ENCODE data around the gene CDK8.
A peak's percentile ranks its signal among the peaks of the same experiment; 100 is the strongest.

CDK8 gene

GRCh38 chr13:26320766-26321165 lies 66.8 kb downstream of the CDK8 start:
- Histone ChIP-seq H3K36me3 (no peaks in the 10 kb centered on the region), H3K27me3 (no peaks in the 10 kb centered on the region), H3K4me2 (no peak overlapping the region), H3K4me1 (peaks cover 0 to 6% (median 4%) of the 10 kb centered on the region in 10 experiments; a peak in 9 of 20 replicates), H3K4me3 (no peak overlapping the region), H3K9ac (no peak overlapping the region), H3K27ac (no peak overlapping the region), H3K9me3 (replicated peaks in 1 of 11) (peaks cover 0 to 9% (median 7%) of the 10 kb centered on the region in 11 experiments; a peak in 8 of 22 replicates), H4K20me1 (peaks cover 0 to 71% (median 22%) of the 10 kb centered on the region in 11 experiments; a peak in 10 of 22 replicates)
- no peak for TF ChIP-seq Cebpa-rat (IDR thresholded peaks at IDR 0.05)

GRCh38 chr13:26323127-26323526 lies 69.2 kb downstream of the CDK8 start:
- H3K4me1 ChIP-seq = peaks cover 0 to 12% (median 8%) of the 10 kb centered on the region in 10 experiments; a peak in 9 of 20 replicates
- H3K27ac ChIP-seq = no peak overlapping the region
- no peaks in the 10 kb centered on the region for H3K27me3 ChIP-seq
- H3K4me3 ChIP-seq = no peak overlapping the region
- TF ChIP-seq Cebpa-rat (IDR thresholded peaks at IDR 0.05) = no peak
- no peak overlapping the region for H3K9ac ChIP-seq
- peaks cover 0 to 66% (median 25%) of the 10 kb centered on the region in 11 experiments; a peak in 9 of 22 replicates for H4K20me1 ChIP-seq
- no peak overlapping the region for H3K4me2 ChIP-seq
- peaks cover 0 to 8% (median 2%) of the 10 kb centered on the region in 11 experiments; a peak in 10 of 22 replicates for H3K9me3 ChIP-seq (replicated peaks in 1 of 11)
- no peaks in the 10 kb centered on the region for H3K36me3 ChIP-seq

- TF ChIP-seq Cebpa-rat (IDR thresholded peaks at IDR 0.05) = no peak
- H3K9me3 ChIP-seq (replicated peaks in 1 of 11) = peaks cover 5 to 15% (median 8%) of the 10 kb centered on the region in 11 experiments; a peak in 17 of 22 replicates
- peaks cover 0 to 12% (median 8%) of the 10 kb centered on the region in 10 experiments; a peak in 9 of 20 replicates for H3K4me1 ChIP-seq
- no peak overlapping the region for H3K27ac ChIP-seq
- no peak overlapping the region for H3K9ac ChIP-seq
- H3K27me3 ChIP-seq = no peaks in the 10 kb centered on the region
- H3K4me3 ChIP-seq = no peak overlapping the region
- peaks cover 0 to 64% (median 25%) of the 10 kb centered on the region in 11 experiments; a peak in 9 of 22 replicates for H4K20me1 ChIP-seq
- no peak overlapping the region for H3K4me2 ChIP-seq
- 0 out of 22 replicates have a peak, but pooled peaks cover 0 to 3% (median 0%) of the 10 kb centered on the region in 11 experiments for H3K36me3 ChIP-seq
These were observed 69.8 kb downstream of the CDK8 start for GRCh38 chr13:26323764-26324163.

- Histone ChIP-seq H3K36me3 (0 out of 22 replicates have a peak, but pooled peaks cover 0 to 3% (median 0%) of the 10 kb centered on the region in 11 experiments), H3K27ac (no peak overlapping the region), H3K4me3 (no peak overlapping the region), H3K9ac (no peak overlapping the region), H3K4me1 (peaks cover 0 to 12% (median 8%) of the 10 kb centered on the region in 10 experiments; a peak in 9 of 20 replicates), H3K4me2 (no peak overlapping the region), H3K27me3 (no peaks in the 10 kb centered on the region), H3K9me3 (replicated peaks in 1 of 11) (peaks cover 7 to 20% (median 12%) of the 10 kb centered on the region in 11 experiments; a peak in 18 of 22 replicates), H4K20me1 (peaks cover 0 to 59% (median 25%) of the 10 kb centered on the region in 11 experiments; a peak in 9 of 22 replicates)
- no peak for TF ChIP-seq Cebpa-rat (IDR thresholded peaks at IDR 0.05)
These were observed 70.4 kb downstream of the CDK8 start for GRCh38 chr13:26324294-26324693.

- H3K27ac ChIP-seq = no peak overlapping the region
- no peak overlapping the region for H3K4me2 ChIP-seq
- H3K27me3 ChIP-seq = no peaks in the 10 kb centered on the region
- TF ChIP-seq Cebpa-rat (IDR thresholded peaks at IDR 0.05) = no peak
- H4K20me1 ChIP-seq = peaks cover 0 to 57% (median 25%) of the 10 kb centered on the region in 11 experiments; a peak in 9 of 22 replicates
- H3K4me3 ChIP-seq = no peak overlapping the region
- no peak overlapping the region for H3K9ac ChIP-seq
- 0 out of 22 replicates have a peak, but pooled peaks cover 0 to 3% (median under 1%) of the 10 kb centered on the region in 11 experiments for H3K36me3 ChIP-seq
- H3K9me3 ChIP-seq (replicated peaks in 1 of 11) = peaks cover 7 to 26% (median 18%) of the 10 kb centered on the region in 11 experiments; a peak in 20 of 22 replicates
- peaks cover 0 to 17% (median 10%) of the 10 kb centered on the region in 10 experiments; a peak in 12 of 20 replicates for H3K4me1 ChIP-seq
These were observed 70.9 kb downstream of the CDK8 start for GRCh38 chr13:26324867-26325266.

- no peak overlapping the region for H3K27ac ChIP-seq
- peaks cover 0 to 20% (median 12%) of the 10 kb centered on the region in 10 experiments; a peak in 12 of 20 replicates for H3K4me1 ChIP-seq
- H3K9ac ChIP-seq = no peak overlapping the region
- no peaks in the 10 kb centered on the region for H3K27me3 ChIP-seq
- peaks cover 8 to 32% (median 27%) of the 10 kb centered on the region in 11 experiments; a peak in 21 of 22 replicates for H3K9me3 ChIP-seq (replicated peaks in 1 of 11)
- no peak overlapping the region for H3K4me3 ChIP-seq
- H4K20me1 ChIP-seq = peaks cover 0 to 52% (median 25%) of the 10 kb centered on the region in 11 experiments; a peak in 8 of 22 replicates
- TF ChIP-seq Cebpa-rat (IDR thresholded peaks at IDR 0.05) = no peak
- H3K4me2 ChIP-seq = peak overlapping the region in 2 of 11 experiments; percentile 1 to 3; a peak in 1 of 22 replicates
- H3K36me3 ChIP-seq = peaks cover 0 to 11% (median 4%) of the 10 kb centered on the region in 11 experiments; a peak in 6 of 22 replicates
These were observed 71.9 kb downstream of the CDK8 start for GRCh38 chr13:26325876-26326275.

- Histone ChIP-seq H4K20me1 (peaks cover 0 to 52% (median 25%) of the 10 kb centered on the region in 11 experiments; a peak in 8 of 22 replicates), H3K4me3 (no peak overlapping the region), H3K9ac (no peak overlapping the region), H3K4me2 (no peak overlapping the region), H3K27ac (no peak overlapping the region), H3K4me1 (peaks cover 0 to 20% (median 12%) of the 10 kb centered on the region in 10 experiments; a peak in 12 of 20 replicates), H3K9me3 (replicated peaks in 1 of 11) (peaks cover 8 to 35% (median 30%) of the 10 kb centered on the region in 11 experiments; a peak in 21 of 22 replicates), H3K36me3 (peaks cover 0 to 11% (median 4%) of the 10 kb centered on the region in 11 experiments; a peak in 6 of 22 replicates), H3K27me3 (no peaks in the 10 kb centered on the region)
- TF ChIP-seq Cebpa-rat (IDR thresholded peaks at IDR 0.05) = no peak
These were observed 72.6 kb downstream of the CDK8 start for GRCh38 chr13:26326562-26326961.

- Histone ChIP-seq H3K4me1 (peaks cover 0 to 21% (median 13%) of the 10 kb centered on the region in 10 experiments; a peak in 14 of 20 replicates), H3K9ac (no peak overlapping the region), H3K27me3 (no peaks in the 10 kb centered on the region), H4K20me1 (peaks cover 0 to 46% (median 20%) of the 10 kb centered on the region in 11 experiments; a peak in 8 of 22 replicates), H3K9me3 (replicated peaks in 1 of 11) (peaks cover 8 to 38% (median 30%) of the 10 kb centered on the region in 11 experiments; a peak in 21 of 22 replicates), H3K36me3 (peaks cover 0 to 11% (median 5%) of the 10 kb centered on the region in 11 experiments; a peak in 6 of 22 replicates), H3K4me2 (no peak overlapping the region), H3K27ac (no peak overlapping the region), H3K4me3 (no peak overlapping the region)
- TF ChIP-seq Cebpa-rat (IDR thresholded peaks at IDR 0.05) = no peak
These were observed 74.2 kb downstream of the CDK8 start for GRCh38 chr13:26327940-26328725.
